Loucy (cell line): ENCODE results near the gene ZSWIM8.

Experiments
- CTCF ChIP-seq: fragments of 200-600 bp; sonication (generic); conservative IDR thresholded peaks from 2 replicates; pipeline ENCODE4 v1.5.1; 2014; ENCODE audit warnings: mild to moderate bottlenecking, antibody characterized with exemption, low read length
- EZH2phosphoT487 ChIP-seq: fragments of 200-600 bp; IDR thresholded peaks from 2 replicates; pipeline ENCODE4 v1.6.1; 2018; ENCODE audit warnings: antibody characterized with exemption, mild to moderate bottlenecking, moderate library complexity, borderline replicate concordance

GRCh38 chr10:73806176-73806950, 21.0 kb downstream of the ZSWIM8 start:
- TF ChIP-seq CTCF = no peak
- no peak for TF ChIP-seq EZH2phosphoT487
